Kidney (tissue), 14 donors: Measurements from ENCODE around the gene ESYT1. TPM values are rescaled to one million over a fixed set of nuclear protein-coding genes. Genes with fewer than 3 reads are reported as not detected.

ENCODE experiments used
- DNase-seq, 5 donors: peaks; one replicate each; pipeline ENCODE4 v3.0.0-alpha.2; 2013 to 2020
- FAIRE-seq: peaks from 2 replicates; lab custom pipeline; 2012; peaks lifted over from hg19 to GRCh38; lab: Jason Lieb, UNC
- H3K27ac ChIP-seq, 2 donors: one replicate each; pipeline ENCODE4 v1.7.0; 2013; ENCODE audit warnings: low read depth in 2 of 2, low read length in 2 of 2, inconsistent platforms in 1 of 2
- H3K27me3 ChIP-seq: one replicate; pipeline ENCODE4 v1.7.1; 2013; ENCODE audit warnings: low read length, inconsistent platforms; ENCODE audit not compliant: control insufficient read depth, insufficient read depth
- H3K36me3 ChIP-seq, 3 donors: one replicate each; pipeline versions ENCODE4 v1.7.0 to v1.7.1; 2013; ENCODE audit warnings: low read length in 3 of 3, control low read depth in 1 of 3, inconsistent platforms in 1 of 3; ENCODE audit not compliant: insufficient read depth in 3 of 3, control insufficient read depth in 2 of 3
- H3K4me1 ChIP-seq, 3 donors: one replicate each; pipeline versions ENCODE4 v1.7.0 to v1.7.1; 2013; ENCODE audit warnings: low read length in 3 of 3, inconsistent platforms in 1 of 3, low read depth in 1 of 3; ENCODE audit not compliant: control insufficient read depth in 2 of 3, insufficient read depth in 2 of 3
- H3K4me3 ChIP-seq, 3 donors: one replicate each; pipeline versions ENCODE4 v1.7.0 to v1.8.1; 2013; ENCODE audit warnings: low read length in 3 of 3, control low read depth in 1 of 3, inconsistent platforms in 1 of 3
- H3K9ac ChIP-seq, 3 donors: one replicate each; pipeline versions ENCODE4 v1.7.0 to v1.7.1; 2013; ENCODE audit warnings: low read length in 3 of 3, control low read depth in 1 of 3, inconsistent platforms in 1 of 3
- H3K9me3 ChIP-seq, 3 donors: one replicate each; pipeline versions ENCODE4 v1.7.0 to v1.7.1; 2013; ENCODE audit warnings: low read length in 3 of 3, control low read depth in 1 of 3, inconsistent platforms in 1 of 3; ENCODE audit not compliant: control insufficient read depth in 2 of 3, insufficient read depth in 1 of 3
- CTCF ChIP-seq: IDR thresholded peaks from 3 replicates; pipeline ENCODE4 v1.5.1; 2012; ENCODE audit warnings: mild to moderate bottlenecking, moderate library complexity, borderline replicate concordance; ENCODE audit not compliant: insufficient read depth; ENCODE audit errors: extremely low read depth
- intact Hi-C: fragments of 100-400 bp; cut with DNase I; formaldehyde crosslinking; loops from one replicate; pipeline ENCODE4 v1.11.1; 2022
- polyA plus RNA-seq: library from polyadenylated mRNA; stranded (reverse); fragments of 350-450 nt; fragmentation: Illumina TruSeq; extraction: RNeasy Lipid Tissue Mini Kit (QIAGEN cat#74804); gene quantifications from one replicate; pipeline ENCODE4 v1.2.3, GENCODE V29; 2014; ENCODE audit warnings: low read depth, low replicate concordance; ENCODE audit not compliant: insufficient read depth
- total RNA-seq: library from RNA; stranded (reverse); fragmentation: NEBNext Ultra II Directional; extraction: Animal tissue kit (Norgen Biotek cat#: 25700); gene quantifications from one replicate; pipeline ENCODE4 v1.2.1, GENCODE V29; 2021
- donor health status: control.
- donor health status: control.
- donor health status: control.
- donor health status: control.
- donor health status: control.
- donor health status: DM: yes; HTN: yes; CAD: no.
- donor health status: Normal renal cell carcinoma (clear cell type).

The ESYT1 gene
- total and polyA plus RNA-seq, 2 donors from 2014 or later, result 40.4 to 104 TPM

GRCh38 chr12:56152132-56152755 is 24.2 kb downstream of the ESYT1 start, which contains the start of gene MYL6B:
MYL6B (plus strand) TSS chr12:56152587; CDS start chr12:56153919, 1,332 bp downstream.
- no peak for FAIRE-seq

GRCh38 chr12:56152756-56153677 is 24.9 kb downstream of the ESYT1 start:
- FAIRE-seq (no peak), DNase-seq (peak in 2 of 5 donors; percentile 54 to 60)
- intact Hi-C loops, result no loop called here
- Histone ChIP-seq H3K36me3 (peaks cover 0 to 2% (median 0%) of the 10 kb centered on the region in 3 donors), H3K9me3 (no peaks in the 10 kb centered on the region), H3K4me3 (peak overlapping the region; percentile 80 to 92 (median 82)), H3K4me1 (peaks cover 0 to 16% (median 10%) of the 10 kb centered on the region in 3 donors), H3K9ac (peak overlapping the region; percentile 68 to 93 (median 83)), H3K27me3 (no peaks in the 10 kb centered on the region), H3K27ac (peak overlapping the region; percentile 24 to 91)
- TF ChIP-seq CTCF, result no peak

More at GRCh38 chr12:56152132-56152755, 24.2 kb downstream of the ESYT1 start, which contains the start of gene MYL6B:
- Histone ChIP-seq H3K27ac (peak within 1 kb of the TSS; percentile 87 to 91), H3K4me1 (peaks cover 0 to 16% (median 10%) of the 10 kb centered on the region in 3 donors), H3K27me3 (no peaks in the 10 kb centered on the region), H3K36me3 (peaks cover 0 to 2% (median 0%) of the 10 kb centered on the region in 3 donors), H3K4me3 (peak within 1 kb of the TSS; percentile 80 to 92 (median 82)), H3K9ac (peak within 1 kb of the TSS; percentile 68 to 93 (median 83)), H3K9me3 (no peaks in the 10 kb centered on the region)
- DNase-seq, result peak; percentile 92 to 98 (median 95)
- TF ChIP-seq CTCF, result no peak
- intact Hi-C loops, result no loop called here

DNA sequence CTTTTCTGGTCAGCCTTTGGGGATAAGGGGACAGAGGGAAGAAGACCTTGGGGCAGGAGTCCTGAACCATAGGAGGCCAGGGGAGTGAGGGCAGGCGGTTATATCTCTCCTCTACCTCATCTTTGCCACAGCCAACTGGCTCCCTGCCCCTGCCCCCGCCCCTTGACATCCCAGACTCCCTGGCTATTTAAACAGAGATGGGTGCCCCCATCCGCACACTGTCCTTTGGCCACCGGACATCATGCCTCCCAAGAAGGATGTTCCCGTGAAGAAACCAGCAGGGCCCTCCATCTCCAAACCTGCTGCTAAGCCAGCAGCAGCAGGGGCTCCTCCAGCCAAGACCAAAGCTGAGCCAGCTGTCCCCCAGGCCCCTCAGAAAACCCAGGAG is 25.6 kb downstream of the ESYT1 start:
- peaks cover 0 to 16% (median 10%) of the 10 kb centered on the region in 3 donors for H3K4me1 ChIP-seq
- no peaks in the 10 kb centered on the region for H3K9me3 ChIP-seq
- no peaks in the 10 kb centered on the region for H3K27me3 ChIP-seq
- no peak overlapping the region for H3K4me3 ChIP-seq
- peak in 2 of 5 donors; percentile 41 to 49 for DNase-seq
- no peak for FAIRE-seq
- H3K36me3 ChIP-seq, result peaks cover 0 to 2% (median 0%) of the 10 kb centered on the region in 3 donors
- no peak overlapping the region for H3K9ac ChIP-seq
- no peak overlapping the region for H3K27ac ChIP-seq
- intact Hi-C loops, result no loop called here
- TF ChIP-seq CTCF, result no peak
